ENCODE measurements around the gene SPAG6.

The SPAG6 gene

GRCh38 chr10:22365644-22366434 lies 20.5 kb downstream of the SPAG6 start:
- POLR2A ChIA-PET = no interaction called here
- TF ChIP-seq CTCF (IDR thresholded peaks at IDR 0.05; ENCODE audit: control extremely low read depth, extremely low read depth, low read depth, missing control alignments) = no peak
- CTCF ChIA-PET = interaction anchor here (1.1 to 1.8 kb wide), 4 partner anchors 9 to 22 kb away, joined by 3 to 8 read pairs (median 4); partner anchors contain the start of gene SPAG6
- no peak for DNase-seq (ENCODE audit: extremely low spot score)

- TF ChIP-seq CTCF (IDR thresholded peaks at IDR 0.05; ENCODE audit: control extremely low read depth, extremely low read depth, low read depth, missing control alignments) = no peak
- DNase-seq (ENCODE audit: extremely low spot score) = no peak
- ChIA-PET CTCF (interaction anchor here (1.1 kb wide), 1 partner anchor 13 kb away, joined by 8 read pairs; no protein-coding TSS in a partner anchor), POLR2A (no interaction called here)
Observed at GRCh38 chr10:22366435-22366703, 21.1 kb downstream of the SPAG6 start.

GRCh38 chr10:22366771-22367170 lies 21.5 kb downstream of the SPAG6 start:
- ChIA-PET CTCF (interaction anchor here (1.1 kb wide), 1 partner anchor 12 kb away, joined by 8 read pairs; no protein-coding TSS in a partner anchor), POLR2A (no interaction called here)
- no peak for DNase-seq (ENCODE audit: extremely low spot score)
- TF ChIP-seq CTCF (IDR thresholded peaks at IDR 0.05; ENCODE audit: control extremely low read depth, extremely low read depth, low read depth, missing control alignments) = no peak

GRCh38 chr10:22367471-22367870 lies 22.2 kb downstream of the SPAG6 start:
- POLR2A ChIA-PET = no interaction called here

GRCh38 chr10:22368402-22368801 lies 23.1 kb downstream of the SPAG6 start:
- CTCF ChIA-PET = no interaction called here
- POLR2A ChIA-PET = no interaction called here

More at GRCh38 chr10:22367471-22367870, 22.2 kb downstream of the SPAG6 start:
- CTCF ChIA-PET = no interaction called here
- no peak for DNase-seq (ENCODE audit: extremely low spot score)
- TF ChIP-seq CTCF (IDR thresholded peaks at IDR 0.05; ENCODE audit: control extremely low read depth, extremely low read depth, low read depth, missing control alignments) = no peak

GRCh38 chr10:22368981-22369380 lies 23.7 kb downstream of the SPAG6 start:
- no peak for TF ChIP-seq CTCF (IDR thresholded peaks at IDR 0.05; ENCODE audit: control extremely low read depth, extremely low read depth, low read depth, missing control alignments)
- DNase-seq (ENCODE audit: extremely low spot score) = no peak
- ChIA-PET POLR2A (no interaction called here), CTCF (no interaction called here)

More at GRCh38 chr10:22368402-22368801, 23.1 kb downstream of the SPAG6 start:
- DNase-seq (ENCODE audit: extremely low spot score) = no peak
- TF ChIP-seq CTCF (IDR thresholded peaks at IDR 0.05; ENCODE audit: control extremely low read depth, extremely low read depth, low read depth, missing control alignments) = no peak

Data from GM10248 (cell line).